ENCODE measurements around the gene RNF123.

The RNF123 gene

GRCh38 chr3:49659756-49660155 is 29.6 kb upstream of the RNF123 start:
- no peak for DNase-seq

- DNase-seq = no peak
These were observed 28.1 kb upstream of the RNF123 start for GRCh38 chr3:49661281-49661680.

- no peak for DNase-seq
These were observed 27.3 kb upstream of the RNF123 start for GRCh38 chr3:49662021-49662420.

GRCh38 chr3:49662720-49663413 is 26.5 kb upstream of the RNF123 start:
- no peak for DNase-seq

- DNase-seq = no peak
These were observed 25.5 kb upstream of the RNF123 start for GRCh38 chr3:49663831-49664230.

GRCh38 chr3:49664300-49664699 is 25.1 kb upstream of the RNF123 start:
- DNase-seq = no peak

- no peak for DNase-seq
These were observed 23.4 kb upstream of the RNF123 start for GRCh38 chr3:49665822-49666519.

GRCh38 chr3:49666592-49666991 is 22.8 kb upstream of the RNF123 start:
- DNase-seq = no peak

GRCh38 chr3:49667701-49668413 is 21.5 kb upstream of the RNF123 start:
- no peak for DNase-seq

- DNase-seq = no peak
These were observed 21.0 kb upstream of the RNF123 start for GRCh38 chr3:49668414-49668797.

- DNase-seq = no peak
These were observed 20.5 kb upstream of the RNF123 start for GRCh38 chr3:49668861-49669260.

- DNase-seq = no peak
These were observed 20.0 kb upstream of the RNF123 start for GRCh38 chr3:49669352-49669751.

GRCh38 chr3:49670940-49671290 is 18.4 kb upstream of the RNF123 start:
- no peak for DNase-seq

GRCh38 chr3:49671291-49672288 is 17.8 kb upstream of the RNF123 start:
- DNase-seq = peak; percentile 80

- DNase-seq = no peak
These were observed 16.1 kb upstream of the RNF123 start for GRCh38 chr3:49673121-49673714.

GRCh38 chr3:49673715-49674496 is 15.5 kb upstream of the RNF123 start, which contains the start of gene APEH:
TSS of gene APEH (plus strand) at chr3:49674351. CDS start at chr3:49674402, 51 bp downstream.
- DNase-seq = peak; percentile 100

GRCh38 chr3:49674497-49674983 is 14.8 kb upstream of the RNF123 start:
- DNase-seq = peak; percentile 50

- no peak for DNase-seq
These were observed 13.4 kb upstream of the RNF123 start for GRCh38 chr3:49675912-49676311.

GRCh38 chr3:49680493-49681231 is 8.7 kb upstream of the RNF123 start:
- DNase-seq = no peak

GRCh38 chr3:49681232-49681522 is 8.2 kb upstream of the RNF123 start:
- DNase-seq = no peak

GRCh38 chr3:49681543-49681942 is 7.8 kb upstream of the RNF123 start:
- no peak for DNase-seq

Measured in RPMI8226 (cell line).